ENCODE results near the gene CABP5.

CABP5 gene

GRCh38 chr19:48030073-48030472 lies 13.8 kb downstream of the CABP5 start:
- no peak for DNase-seq (ENCODE audit: low read depth in 2 of 2)

- DNase-seq (ENCODE audit: low read depth in 2 of 2), result no peak
Observed at GRCh38 chr19:48029431-48029830, 14.4 kb downstream of the CABP5 start.

GRCh38 chr19:48025480-48025879 lies 18.4 kb downstream of the CABP5 start:
- DNase-seq (ENCODE audit: low read depth in 2 of 2), result no peak

DNA sequence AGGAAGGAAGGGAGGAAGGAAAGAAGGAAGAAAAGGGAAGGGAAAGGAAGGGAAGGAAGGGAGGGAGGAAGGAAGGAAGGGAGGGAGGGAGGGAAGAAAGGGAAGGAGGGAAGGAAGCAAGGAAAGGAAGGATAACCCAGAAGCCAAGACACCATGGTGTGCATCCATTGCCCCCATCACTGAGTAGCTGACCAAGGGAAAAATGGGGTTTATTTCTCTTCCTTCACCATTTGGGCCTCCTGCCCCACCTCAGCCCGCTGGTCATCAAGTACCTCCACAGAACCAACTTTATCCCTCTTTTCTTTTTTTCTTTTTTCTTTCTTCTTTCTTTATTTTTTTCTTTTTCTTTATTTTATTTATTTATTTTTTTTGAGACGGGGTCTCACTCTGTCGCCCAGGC lies 20.4 kb downstream of the CABP5 start:
- DNase-seq (ENCODE audit: low read depth in 2 of 2), result no peak

DNA sequence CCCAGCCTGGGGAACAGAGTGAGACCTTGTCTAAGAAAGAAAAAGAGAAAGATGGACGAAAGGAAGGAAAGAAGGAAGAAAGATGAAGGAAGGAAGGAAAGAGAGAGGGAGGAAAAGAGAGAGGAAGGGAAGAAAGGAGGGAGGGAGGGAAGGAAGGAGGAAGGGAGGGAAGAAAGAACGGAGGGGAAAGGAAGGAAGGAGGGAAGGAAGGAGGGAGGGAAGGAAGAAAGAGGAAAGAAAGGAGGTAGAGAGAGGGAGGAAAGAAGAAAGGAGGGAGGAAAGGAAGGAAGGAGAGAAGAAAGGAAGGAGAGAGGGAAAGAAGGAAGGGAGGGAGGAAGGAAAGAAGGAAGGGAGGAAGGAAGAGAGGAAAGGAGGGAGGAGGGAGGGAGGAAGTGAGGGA lies 20.9 kb downstream of the CABP5 start:
- no peak for DNase-seq (ENCODE audit: low read depth in 2 of 2)

DNA sequence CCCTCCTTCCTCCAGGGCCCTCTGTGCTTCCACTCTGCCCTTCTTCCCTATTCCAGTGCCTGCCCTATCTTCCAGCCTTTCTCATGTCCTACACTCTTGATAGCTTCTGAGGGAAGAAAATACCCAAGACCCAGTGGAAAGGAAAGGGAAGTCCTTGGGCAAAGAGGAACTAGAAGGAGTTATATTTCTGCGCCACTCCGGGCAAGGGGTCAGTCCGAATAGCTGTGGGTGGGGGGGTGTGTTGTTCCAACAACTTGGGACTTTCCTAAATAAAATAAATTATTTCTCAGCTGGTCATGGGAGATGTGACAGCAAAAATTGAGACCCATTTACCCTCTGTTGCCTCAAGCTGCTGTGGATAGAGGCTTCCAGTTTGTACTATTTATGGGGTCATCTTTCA lies 23.2 kb downstream of the CABP5 start:
- DNase-seq (ENCODE audit: low read depth in 2 of 2), result no peak

DNA sequence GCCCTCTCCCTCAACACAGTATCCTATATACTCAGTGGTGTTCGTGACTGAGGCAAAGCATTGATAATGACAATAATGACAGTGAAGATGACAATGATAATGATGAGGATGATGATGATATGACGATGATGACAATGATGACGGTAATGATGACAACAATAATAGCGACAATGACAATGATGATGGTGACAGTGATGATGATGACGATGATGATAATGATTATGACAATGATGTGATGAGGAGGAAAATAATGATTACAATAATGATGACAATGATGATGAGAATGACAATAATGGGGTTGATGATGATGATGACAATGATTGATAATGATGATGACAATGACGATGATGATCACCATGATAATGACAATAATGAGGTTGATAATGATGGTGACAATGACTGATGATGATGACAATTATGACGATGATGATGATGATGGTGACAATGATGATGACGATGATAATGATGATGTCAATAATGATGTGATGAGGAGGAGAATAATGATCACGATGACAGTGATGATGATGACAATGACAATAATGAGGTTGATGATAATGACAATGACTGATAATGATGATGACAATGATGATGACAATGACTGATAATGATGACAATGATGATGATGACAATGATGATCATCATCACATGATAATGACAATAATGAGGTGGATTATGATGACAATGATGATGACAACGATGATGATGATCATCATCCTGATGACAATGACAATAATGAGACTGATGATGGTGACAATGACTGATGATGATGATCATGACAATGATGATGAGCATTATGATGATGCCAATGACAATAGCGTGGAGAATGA lies 32.7 kb downstream of the CABP5 start:
- DNase-seq (ENCODE audit: low read depth in 2 of 2), result no peak

GRCh38 chr19:48006762-48007161 lies 37.1 kb downstream of the CABP5 start:
- peak in 1 of 2 donors; percentile 4 for DNase-seq (ENCODE audit: low read depth in 2 of 2)

- DNase-seq (ENCODE audit: low read depth in 2 of 2), result no peak
Observed at GRCh38 chr19:48004236-48004635, 39.6 kb downstream of the CABP5 start.

DNA sequence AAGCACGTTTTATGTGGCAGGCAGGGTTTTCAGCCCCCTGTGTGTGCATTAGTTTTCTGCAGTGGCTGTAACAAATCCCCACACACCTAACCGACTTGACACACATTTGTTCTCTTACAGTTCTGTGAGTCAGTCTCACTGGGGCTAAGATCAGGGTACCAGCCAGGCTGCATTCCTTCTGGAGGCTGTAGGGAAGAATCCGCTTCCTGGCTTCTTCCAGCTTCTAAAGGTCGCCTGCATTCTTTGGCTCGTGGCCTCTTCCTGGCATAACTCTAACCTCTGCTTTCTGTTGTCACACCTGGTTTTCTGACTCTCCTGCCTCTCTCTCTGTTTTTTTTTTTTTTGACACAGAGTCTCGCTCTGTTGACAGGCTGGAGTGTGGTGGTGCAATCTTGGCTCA lies 43.0 kb downstream of the CABP5 start:
- no peak for DNase-seq (ENCODE audit: low read depth in 2 of 2)

DNA sequence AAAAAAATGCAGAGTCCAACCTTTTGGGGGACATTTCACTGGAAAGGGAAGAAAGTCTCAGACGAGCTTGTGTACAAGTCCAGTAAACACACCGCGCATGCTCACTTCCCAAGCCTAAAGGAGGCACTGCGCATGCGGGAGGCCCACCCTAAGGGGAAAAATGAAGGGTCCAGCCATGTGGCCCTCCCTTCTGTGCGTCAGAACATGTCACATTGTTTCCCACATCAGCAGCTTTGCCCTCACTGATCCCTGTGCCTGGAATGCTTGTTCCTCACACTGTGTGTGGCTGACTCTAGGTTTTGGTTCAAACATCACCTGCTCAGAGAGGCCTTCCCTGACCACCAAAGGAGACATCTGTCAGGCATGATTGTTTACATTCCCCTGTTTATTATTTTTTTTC lies 45.1 kb downstream of the CABP5 start:
- no peak for DNase-seq (ENCODE audit: low read depth in 2 of 2)

DNA sequence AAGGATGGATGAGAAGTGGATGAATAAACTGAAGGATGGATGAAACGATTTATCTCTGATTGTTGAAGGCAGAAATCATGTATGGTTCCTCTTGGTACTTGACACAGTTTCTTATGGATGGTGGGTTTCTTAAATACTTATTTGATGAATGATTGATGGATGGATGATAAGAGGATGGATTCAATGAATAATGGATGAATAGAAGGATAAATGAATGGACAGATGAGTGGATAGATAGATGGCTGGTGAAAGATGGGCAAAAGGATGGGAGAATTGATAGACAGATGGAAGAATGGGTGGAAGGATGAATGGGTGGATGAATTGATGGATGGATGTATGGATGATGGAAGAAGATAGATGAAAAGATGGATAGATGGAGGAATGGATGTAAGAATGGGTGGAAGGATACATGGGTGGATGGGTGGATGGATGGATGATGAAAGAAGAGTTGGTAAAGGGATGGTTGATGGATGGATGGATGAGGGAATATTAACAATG lies 47.6 kb downstream of the CABP5 start:
- no peak for DNase-seq (ENCODE audit: low read depth in 2 of 2)

DNA sequence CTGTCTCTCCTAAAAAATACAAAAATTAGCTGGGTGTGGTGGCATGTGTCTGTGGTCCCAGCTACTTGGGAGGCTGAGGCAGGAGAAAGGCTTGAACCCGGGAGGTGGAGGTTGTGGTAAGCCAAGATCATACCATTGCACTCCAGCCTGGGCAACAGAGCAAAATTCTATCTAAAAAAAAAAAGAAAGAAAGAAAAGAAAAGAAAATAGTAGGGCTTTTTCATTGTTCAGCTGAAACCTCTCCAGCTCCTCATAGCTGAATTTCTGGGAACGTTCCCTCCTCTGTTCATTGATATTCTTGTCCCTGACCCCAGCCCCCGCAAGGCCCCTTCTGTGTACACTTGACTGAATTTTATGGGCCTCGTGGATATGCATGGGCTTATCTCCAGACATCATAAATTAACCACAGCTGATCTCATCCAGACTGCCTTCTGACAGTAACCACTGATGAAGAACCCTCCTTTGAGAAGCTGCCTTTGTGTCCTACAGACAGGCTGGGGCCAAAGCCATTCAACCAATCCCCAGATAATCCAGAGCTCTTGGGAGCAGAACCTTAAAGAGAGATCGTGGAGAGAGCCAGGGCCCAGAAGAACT lies 49.6 kb downstream of the CABP5 start, which contains the start of gene ELSPBP1:
Gene ELSPBP1, plus strand, starts transcription at position 424 of the 594 bp plus-strand sequence. CDS start 14,036 bp downstream, outside the sequence.
- no peak for DNase-seq (ENCODE audit: low read depth in 2 of 2)

- DNase-seq (ENCODE audit: low read depth in 2 of 2), result no peak
Observed at GRCh38 chr19:47992070-47992469, 51.8 kb downstream of the CABP5 start, which contains the start of gene BSPH1. BSPH1 (minus strand) TSS chr19:47992170; CDS start chr19:47992081, 89 bp downstream.

DNA sequence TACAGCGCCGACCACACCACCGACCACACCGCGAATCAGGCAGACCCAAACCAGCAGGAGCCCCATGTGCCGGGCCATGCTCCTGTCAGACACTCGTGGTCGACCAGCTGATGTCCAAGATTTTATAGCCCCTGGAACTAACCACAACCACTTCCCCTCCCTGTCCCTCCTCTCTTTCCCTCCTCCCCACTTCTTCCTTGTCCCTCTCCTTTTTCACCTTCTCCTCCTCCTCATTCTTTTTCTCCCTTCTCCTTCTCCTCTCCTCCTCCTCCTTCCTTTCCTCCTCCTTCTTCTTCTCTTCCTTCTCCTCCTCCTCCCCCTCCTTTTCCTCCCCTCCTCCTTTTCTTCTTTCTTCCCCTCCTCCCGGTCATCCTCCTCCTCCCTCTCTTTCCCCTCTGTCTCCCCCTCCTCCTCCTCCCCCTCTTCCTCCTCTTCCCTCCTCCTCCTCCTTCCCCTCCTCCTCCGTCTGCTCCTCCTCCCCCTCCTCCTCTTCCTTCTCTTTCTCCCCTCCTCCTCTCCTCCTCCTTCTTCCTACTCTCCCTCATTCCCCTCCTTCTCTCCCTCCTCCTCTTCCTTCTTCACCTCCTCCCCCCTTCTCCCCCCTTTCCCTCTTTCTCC lies 52.6 kb downstream of the CABP5 start:
- no peak for DNase-seq (ENCODE audit: low read depth in 2 of 2)
